Colonic mucosa (tissue), 4 donors: ENCODE results near the gene CORO1C. TPM values are rescaled to one million over a fixed set of nuclear protein-coding genes. Genes with fewer than 3 reads are reported as not detected.

Experiments used
- DNase-seq: peaks from one replicate; pipeline ENCODE4 v3.0.0-alpha.2; 2020
- H3K27ac ChIP-seq: fragments of 200-600 bp; one replicate; pipeline ENCODE4 v1.8.0; 2021
- H3K27me3 ChIP-seq: fragments of 200-600 bp; one replicate; pipeline ENCODE4 v1.8.0; 2021
- H3K36me3 ChIP-seq: fragments of 200-600 bp; one replicate; pipeline ENCODE4 v1.8.0; 2021
- H3K4me1 ChIP-seq: fragments of 200-600 bp; one replicate; pipeline ENCODE4 v1.8.0; 2021; ENCODE audit warnings: mild to moderate bottlenecking
- H3K4me3 ChIP-seq: fragments of 200-600 bp; one replicate; pipeline ENCODE4 v1.8.0; 2021
- H3K9ac ChIP-seq, 2 donors: one replicate each; pipeline ENCODE4 v1.7.0; 2013; ENCODE audit warnings: control low read depth in 2 of 2, low read depth in 2 of 2, low read length in 2 of 2
- H3K9me3 ChIP-seq: fragments of 200-600 bp; one replicate; pipeline ENCODE4 v1.8.0; 2021
- intact Hi-C: fragments of 100-400 bp; cut with DNase I; formaldehyde crosslinking; loops from one replicate; pipeline ENCODE4 v1.14.1; 2022
- total RNA-seq, 2 donors: library from RNA; stranded (reverse); fragmentation: NEBNext Ultra II Directional in 1 of 2; extraction: Animal tissue kit (Norgen Biotek cat#: 25700) in 1 of 2; gene quantifications; one replicate each; pipeline ENCODE4 v1.2.1, GENCODE V29; 2021
- TF ChIP-seq, protein P1 (sequence below): fragments of 200-600 bp; IDR thresholded peaks from one replicate; pipeline ENCODE4 v1.8.0; 2022; ENCODE audit warnings: antibody characterized with exemption, mild to moderate bottlenecking
- donor health status: healthy.
- donor health status: DM: no; HTN: no; CAD: no.
- donor health status: DM: no; HTN: no; CAD: no.

CORO1C gene
- total RNA-seq, 2 donors from 2014 or later, result 112 to 166 TPM

DNA sequence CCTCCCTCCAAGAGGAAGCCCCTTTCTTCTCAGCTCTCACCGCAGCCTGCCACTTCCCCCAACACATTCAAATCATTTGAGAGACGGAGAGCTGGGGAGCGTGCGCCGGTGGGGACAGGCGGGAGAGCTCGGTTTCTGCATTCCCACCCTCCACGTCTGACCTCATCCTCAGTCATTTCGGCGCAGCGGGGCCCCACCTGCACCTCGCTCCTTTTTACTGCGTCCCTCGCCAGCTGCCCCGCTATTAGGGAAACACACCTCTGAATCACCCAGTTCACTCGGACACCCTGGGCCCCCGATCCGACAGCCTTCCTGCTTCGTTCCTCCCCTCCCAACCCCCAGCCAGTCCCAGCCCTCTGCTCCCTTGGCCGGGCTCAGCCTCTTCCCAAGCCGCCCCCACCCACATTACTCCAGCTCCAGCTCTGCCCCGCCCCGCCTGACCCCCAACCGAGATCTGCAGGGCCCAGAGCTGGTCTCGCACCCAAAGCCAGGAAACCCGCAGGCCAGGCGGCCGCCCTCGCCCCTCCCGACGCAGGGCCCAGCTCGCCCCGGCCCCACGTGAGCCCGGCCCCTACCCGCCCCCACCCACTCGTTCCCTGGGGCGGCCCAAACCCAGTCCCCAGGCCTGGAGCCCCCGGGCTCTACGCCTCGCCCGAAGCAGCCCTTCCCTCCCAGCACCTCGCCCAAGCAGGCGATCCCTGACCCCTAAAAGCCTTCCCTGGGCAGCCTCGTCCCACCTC lies 783 bp downstream of the CORO1C start:
- TF ChIP-seq, protein P1, sequence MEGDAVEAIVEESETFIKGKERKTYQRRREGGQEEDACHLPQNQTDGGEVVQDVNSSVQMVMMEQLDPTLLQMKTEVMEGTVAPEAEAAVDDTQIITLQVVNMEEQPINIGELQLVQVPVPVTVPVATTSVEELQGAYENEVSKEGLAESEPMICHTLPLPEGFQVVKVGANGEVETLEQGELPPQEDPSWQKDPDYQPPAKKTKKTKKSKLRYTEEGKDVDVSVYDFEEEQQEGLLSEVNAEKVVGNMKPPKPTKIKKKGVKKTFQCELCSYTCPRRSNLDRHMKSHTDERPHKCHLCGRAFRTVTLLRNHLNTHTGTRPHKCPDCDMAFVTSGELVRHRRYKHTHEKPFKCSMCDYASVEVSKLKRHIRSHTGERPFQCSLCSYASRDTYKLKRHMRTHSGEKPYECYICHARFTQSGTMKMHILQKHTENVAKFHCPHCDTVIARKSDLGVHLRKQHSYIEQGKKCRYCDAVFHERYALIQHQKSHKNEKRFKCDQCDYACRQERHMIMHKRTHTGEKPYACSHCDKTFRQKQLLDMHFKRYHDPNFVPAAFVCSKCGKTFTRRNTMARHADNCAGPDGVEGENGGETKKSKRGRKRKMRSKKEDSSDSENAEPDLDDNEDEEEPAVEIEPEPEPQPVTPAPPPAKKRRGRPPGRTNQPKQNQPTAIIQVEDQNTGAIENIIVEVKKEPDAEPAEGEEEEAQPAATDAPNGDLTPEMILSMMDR, result no peak
- peak overlapping the region; percentile 94 for H3K27ac ChIP-seq
- H3K4me3 ChIP-seq, result peak overlapping the region; percentile 58
- peak overlapping the region; percentile 93 to 99 for H3K9ac ChIP-seq
- intact Hi-C loops, result no loop called here
- H3K9me3 ChIP-seq, result no peaks in the 10 kb centered on the region
- H3K4me1 ChIP-seq, result peaks cover 20% of the 10 kb centered on the region
- no peaks in the 10 kb centered on the region for H3K36me3 ChIP-seq
- H3K27me3 ChIP-seq, result no peaks in the 10 kb centered on the region
- DNase-seq, result peak; percentile 74

DNA sequence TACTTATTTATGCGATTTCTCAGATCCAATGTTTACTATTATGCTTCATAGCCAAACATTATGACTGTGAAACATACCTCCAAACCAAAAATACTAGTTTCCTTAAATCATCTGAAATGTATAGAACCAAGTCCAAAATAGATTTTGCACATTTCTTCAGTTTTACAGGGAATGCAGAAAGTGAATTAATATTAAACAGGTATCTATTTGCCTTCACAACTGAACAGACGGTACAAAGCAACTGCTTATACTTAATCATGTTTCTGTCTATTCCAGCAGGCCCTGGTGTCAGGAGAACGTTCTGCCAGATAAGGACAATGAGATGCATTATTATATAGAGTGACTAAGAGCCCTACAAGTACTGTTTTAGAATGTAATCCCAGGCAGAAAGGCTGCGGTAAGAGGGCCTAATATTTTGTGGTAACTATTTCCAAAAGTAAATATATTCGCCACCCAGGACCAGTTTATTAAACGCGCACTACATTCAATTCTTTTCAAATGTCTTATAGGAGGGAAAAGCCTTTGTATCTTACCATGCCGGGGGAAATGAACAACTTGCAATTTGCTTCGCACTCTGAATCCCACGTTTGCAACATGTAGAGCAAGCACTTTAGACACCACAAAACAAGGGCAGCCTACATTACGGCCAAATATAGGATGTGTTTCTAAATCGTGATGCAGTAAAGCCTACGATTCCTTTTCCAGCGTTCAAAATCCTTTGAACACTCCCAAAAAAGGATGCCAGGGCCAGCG lies 1.5 kb downstream of the CORO1C start:
- peak overlapping the region; percentile 94 for H3K27ac ChIP-seq
- peak overlapping the region; percentile 93 to 99 for H3K9ac ChIP-seq
- intact Hi-C loops, result loop anchor here (10.0 kb wide), 1 partner anchor 55 kb away; no protein-coding TSS in a partner anchor
- no peaks in the 10 kb centered on the region for H3K27me3 ChIP-seq
- no peaks in the 10 kb centered on the region for H3K9me3 ChIP-seq
- peak overlapping the region; percentile 58 for H3K4me3 ChIP-seq
- no peak for DNase-seq
- H3K36me3 ChIP-seq, result no peaks in the 10 kb centered on the region
- TF ChIP-seq, protein P1, result no peak
- peaks cover 20% of the 10 kb centered on the region for H3K4me1 ChIP-seq

DNA sequence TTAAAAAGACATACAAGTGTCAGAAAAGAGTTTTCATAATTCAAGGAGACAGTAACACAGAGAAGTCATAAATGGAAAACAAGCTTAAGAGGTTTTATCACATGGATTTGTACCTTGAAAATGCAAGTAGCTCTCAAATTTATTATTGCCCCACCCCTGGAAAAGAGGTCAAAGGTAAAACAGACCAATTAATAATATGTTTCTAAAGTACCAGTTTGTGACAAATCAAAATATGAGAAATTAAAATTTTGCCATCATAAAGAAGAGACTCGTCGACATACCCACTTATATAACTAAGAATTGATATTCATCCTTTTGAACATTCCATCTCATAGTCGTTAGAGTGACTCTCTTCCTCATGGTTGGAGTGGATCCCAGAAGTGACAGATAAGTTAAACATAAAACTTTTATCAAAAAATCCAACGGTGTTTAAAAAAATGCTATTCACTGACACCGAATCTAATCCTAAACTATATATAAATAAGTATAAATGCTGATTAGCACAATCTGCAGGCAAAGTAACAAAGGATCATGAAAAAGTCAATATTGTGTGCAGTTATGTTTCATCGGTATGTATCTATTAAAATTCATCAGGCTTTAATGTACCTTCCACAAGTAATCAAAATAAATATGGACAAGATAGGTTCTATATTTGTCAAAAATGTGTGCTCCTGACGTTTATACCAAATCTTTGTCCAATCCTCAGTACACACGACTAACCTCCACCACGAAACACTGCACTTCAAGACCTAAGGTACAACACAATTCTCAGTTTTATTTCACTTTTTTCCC lies 2.3 kb downstream of the CORO1C start:
- Histone ChIP-seq H3K36me3 (no peaks in the 10 kb centered on the region), H3K9me3 (no peaks in the 10 kb centered on the region), H3K27ac (peak overlapping the region; percentile 94), H3K9ac (peak overlapping the region in 1 of 2 donors; percentile 93), H3K4me1 (peaks cover 21% of the 10 kb centered on the region), H3K4me3 (peak overlapping the region; percentile 58), H3K27me3 (no peaks in the 10 kb centered on the region)
- DNase-seq, result no peak
- TF ChIP-seq, protein P1, result no peak
- intact Hi-C loops, result loop anchor here (10.0 kb wide), 1 partner anchor 54 kb away; no protein-coding TSS in a partner anchor

DNA sequence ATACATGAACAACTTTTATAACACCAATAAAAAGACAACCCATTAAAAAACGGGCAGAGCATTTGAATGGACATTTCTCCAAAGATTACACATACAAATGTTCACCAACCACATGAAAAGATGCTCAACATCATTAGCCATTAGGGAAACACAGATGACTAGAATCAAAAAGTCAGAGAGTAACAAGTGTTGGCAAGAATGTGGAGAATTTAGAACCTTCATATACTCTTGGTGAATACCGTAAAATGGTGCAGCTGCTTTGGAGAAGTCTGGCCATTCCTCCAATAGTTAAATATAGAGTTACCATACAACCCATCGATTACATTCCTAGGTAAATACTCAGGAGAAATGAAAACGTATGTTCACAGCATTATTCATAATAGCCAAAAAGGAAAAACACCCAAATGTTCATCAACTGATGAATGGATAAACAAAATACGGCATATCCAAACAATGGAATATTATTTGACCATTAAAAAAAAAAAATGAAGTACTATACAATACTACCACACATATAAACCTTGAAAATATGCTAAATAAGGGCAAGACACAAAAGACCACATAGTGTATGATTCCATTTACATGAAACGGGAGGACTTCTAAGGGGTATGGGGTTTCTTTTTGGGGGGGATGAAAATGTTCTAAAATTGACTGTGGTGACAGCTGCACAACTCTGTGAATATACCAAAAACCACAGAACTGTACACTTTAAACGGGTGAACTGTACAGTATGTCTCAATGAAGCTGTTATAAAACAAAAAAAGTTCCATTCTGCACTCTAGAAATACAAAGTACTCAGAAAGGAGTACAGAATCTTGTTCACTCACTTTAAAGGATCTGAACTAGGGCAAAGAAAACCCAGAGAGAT lies 3.2 kb downstream of the CORO1C start:
- Histone ChIP-seq H3K4me3 (no peak overlapping the region), H3K27ac (no peak overlapping the region), H3K27me3 (no peaks in the 10 kb centered on the region), H3K4me1 (peaks cover 20% of the 10 kb centered on the region), H3K36me3 (no peaks in the 10 kb centered on the region), H3K9me3 (no peaks in the 10 kb centered on the region), H3K9ac (no peak overlapping the region)
- DNase-seq, result no peak
- intact Hi-C loops, result loop anchor here (10.0 kb wide), 1 partner anchor 53 kb away; no protein-coding TSS in a partner anchor
- TF ChIP-seq, protein P1, result no peak
